HG03045 (cell line): ENCODE measurements around the gene NVL.

Experiments used
- ATAC-seq: cut with Tn5 transposase; IDR thresholded peaks from one replicate; pipeline ENCODE4 v1.9.1; 2021; ENCODE audit warnings: mild to moderate bottlenecking, moderate library complexity; ENCODE audit not compliant: unreplicated experiment

Gene NVL

GRCh38 chr1:224289396-224289795, 40.6 kb downstream of the NVL start:
- ATAC-seq, result no peak

GRCh38 chr1:224287714-224288113, 42.3 kb downstream of the NVL start:
- no peak for ATAC-seq

GRCh38 chr1:224282140-224282539, 47.8 kb downstream of the NVL start:
- no peak for ATAC-seq

GRCh38 chr1:224276771-224277487, 53.0 kb downstream of the NVL start:
- no peak for ATAC-seq

- no peak for ATAC-seq
Observed at GRCh38 chr1:224274970-224275626, 54.9 kb downstream of the NVL start.

- no peak for ATAC-seq
Observed at GRCh38 chr1:224273641-224274040, 56.3 kb downstream of the NVL start.

- no peak for ATAC-seq
Observed at GRCh38 chr1:224271106-224271505, 58.9 kb downstream of the NVL start.

GRCh38 chr1:224267925-224268324, 62.0 kb downstream of the NVL start:
- ATAC-seq, result no peak

GRCh38 chr1:224266915-224267856, 62.8 kb downstream of the NVL start:
- ATAC-seq, result no peak

GRCh38 chr1:224266105-224266914, 63.7 kb downstream of the NVL start:
- no peak for ATAC-seq

- ATAC-seq, result no peak
Observed at GRCh38 chr1:224264321-224264720, 65.7 kb downstream of the NVL start.

GRCh38 chr1:224262373-224263054, 67.5 kb downstream of the NVL start:
- no peak for ATAC-seq

GRCh38 chr1:224259986-224260385, 70.0 kb downstream of the NVL start:
- no peak for ATAC-seq

GRCh38 chr1:224258351-224258750, 71.6 kb downstream of the NVL start:
- ATAC-seq, result no peak

- no peak for ATAC-seq
Observed at GRCh38 chr1:224256640-224257039, 73.3 kb downstream of the NVL start.

GRCh38 chr1:224253721-224254120, 76.3 kb downstream of the NVL start:
- ATAC-seq, result no peak

GRCh38 chr1:224252479-224252878, 77.5 kb downstream of the NVL start:
- no peak for ATAC-seq

- ATAC-seq, result no peak
Observed at GRCh38 chr1:224251741-224252146, 78.2 kb downstream of the NVL start.

GRCh38 chr1:224245188-224245587, 84.8 kb downstream of the NVL start:
- ATAC-seq, result no peak

- ATAC-seq, result no peak
Observed at GRCh38 chr1:224238756-224239155, 91.2 kb downstream of the NVL start.
